ENCODE data around the gene GPC6. TPM values are rescaled to one million over a fixed set of nuclear protein-coding genes. Genes with fewer than 3 reads are reported as not detected.
A peak's percentile ranks its signal among the peaks of the same experiment; 100 is the strongest.

Gene GPC6
- total and polyA plus RNA-seq, 9 of the 15 experiments (the other 6 are each of a cell fraction or from before 2014, with no cell fraction given) = under 0.01 to 0.20 (median 0.01) TPM; not detected in 4

DNA sequence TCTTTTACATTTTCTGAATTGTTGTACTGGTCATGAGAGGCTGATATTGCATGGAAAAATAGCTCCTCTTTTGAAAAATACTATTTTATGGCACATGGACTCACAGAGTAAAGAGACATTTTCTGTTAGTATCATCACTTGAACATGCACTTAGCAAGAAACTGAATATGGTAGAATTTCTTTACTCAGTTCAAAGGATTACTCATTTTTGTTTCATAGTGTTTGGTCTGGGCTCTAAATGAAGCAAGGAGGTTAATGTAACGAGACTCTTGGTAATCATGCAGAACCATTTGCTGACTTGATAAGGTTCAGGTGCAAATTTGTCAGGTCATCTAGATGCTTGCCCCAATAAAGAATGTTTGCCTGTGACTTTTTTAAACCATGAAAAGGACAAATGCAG, 63.2 kb downstream of the GPC6 start:
- ChIA-PET CTCF (ENCODE audit: low intra/inter-chr PET ratio) (no interaction called here), POLR2A (no interaction called here)
- Histone ChIP-seq H3K4me1 (replicated peaks in 1 of 2; ENCODE audit: control insufficient read depth in 2 of 2, insufficient read depth in 2 of 2, low read length in 2 of 2) (peaks cover 0 to 9% of the 10 kb centered on the region in 2 experiments; a peak in 2 of 5 replicates), H4K20me1 (replicated peaks; ENCODE audit: control insufficient read depth, insufficient read depth, low read length) (no peaks in the 10 kb centered on the region), H2AFZ (ENCODE audit: low read depth, low read length) (no peak overlapping the region), H3K36me3 (ENCODE audit: control insufficient read depth, insufficient read depth, low read length) (no peaks in the 10 kb centered on the region), H3K27ac (ENCODE audit: extremely low read depth, low read depth, low read length) (no peak overlapping the region), H3K79me2 (ENCODE audit: control insufficient read depth, insufficient read depth, low read length) (no peaks in the 10 kb centered on the region), H3K4me2 (ENCODE audit: insufficient read depth, low read length) (no peak overlapping the region), H3K9me1 (ENCODE audit: control insufficient read depth, insufficient read depth, low read length) (no peaks in the 10 kb centered on the region), H3K9ac (ENCODE audit: insufficient read depth in 1 of 2, low read depth in 2 of 2, low read length in 2 of 2) (no peak overlapping the region), H3K4me3 (no peak overlapping the region), H3K27me3 (ENCODE audit: control insufficient read depth in 2 of 2, insufficient read depth in 2 of 2, low read length in 2 of 2) (peaks cover 0 to 2% of the 10 kb centered on the region in 2 experiments; a peak in 1 of 5 replicates), H3K9me3 (replicated peaks; ENCODE audit: control insufficient read depth, insufficient read depth, low read depth, low read length) (no peaks in the 10 kb centered on the region)
- BruUV-seq (replicated peaks) = no TSS peak
- ATAC-seq = no peak; the same call in 2 of the 3 replicates
- 2% methylated on average over 1 of the region's 1 CpG for WGBS (ENCODE audit: insufficient coverage, low coverage, missing lambda C conversion rate)
- intact Hi-C loops (cut with micrococcal nuclease) (no loop called here), in situ Hi-C loops (cut with MboI) (no loop called here)
- no peak for FAIRE-seq
- no peak for TF ChIP-seq NFATC3 (IDR thresholded peaks at IDR 0.05)
- 0 out of 2 replicates have a peak, but pooled peaks have one; percentile 16 for TF ChIP-seq ZFX (CRISPR knock-in tag; IDR thresholded peaks at IDR 0.05)
- no peak for DNase-seq (ENCODE audit: extremely low read depth in 1 of 4, low spot score in 3 of 4)

DNA sequence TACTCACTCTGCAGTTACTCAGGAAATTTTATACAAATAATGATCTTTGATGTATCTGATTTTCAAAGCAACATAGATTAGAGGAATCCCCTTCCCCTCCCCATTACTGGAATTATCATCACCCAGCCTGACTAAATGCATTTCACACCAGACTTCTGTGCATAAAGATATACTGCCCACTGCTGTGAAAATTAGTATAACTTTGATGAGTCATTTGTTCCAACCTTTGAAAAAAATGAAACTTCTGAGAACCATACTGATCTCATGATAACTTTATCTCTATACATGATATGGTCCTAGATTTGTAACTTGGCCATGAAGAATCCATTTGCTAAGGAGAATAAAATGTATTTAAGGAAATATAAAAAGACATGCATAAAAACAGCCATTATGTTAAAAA, 63.9 kb downstream of the GPC6 start:
- FAIRE-seq (no peak), DNase-seq (ENCODE audit: extremely low read depth in 1 of 4, low spot score in 3 of 4) (peak in 1 of 4 experiments; percentile 52), ATAC-seq (peak; percentile 40)
- peaks cover 0 to 2% of the 10 kb centered on the region in 2 experiments; a peak in 1 of 5 replicates for H3K27me3 ChIP-seq (ENCODE audit: control insufficient read depth in 2 of 2, insufficient read depth in 2 of 2, low read length in 2 of 2)
- no peak overlapping the region for H3K4me2 ChIP-seq (ENCODE audit: insufficient read depth, low read length)
- no peaks in the 10 kb centered on the region for H3K9me1 ChIP-seq (ENCODE audit: control insufficient read depth, insufficient read depth, low read length)
- no peaks in the 10 kb centered on the region for H3K9me3 ChIP-seq (replicated peaks; ENCODE audit: control insufficient read depth, insufficient read depth, low read depth, low read length)
- H3K4me1 ChIP-seq (replicated peaks in 1 of 2; ENCODE audit: control insufficient read depth in 2 of 2, insufficient read depth in 2 of 2, low read length in 2 of 2) = peaks cover 0 to 9% of the 10 kb centered on the region in 2 experiments; a peak in 2 of 5 replicates
- no peak overlapping the region for H3K9ac ChIP-seq (ENCODE audit: insufficient read depth in 1 of 2, low read depth in 2 of 2, low read length in 2 of 2)
- no peaks in the 10 kb centered on the region for H3K36me3 ChIP-seq (ENCODE audit: control insufficient read depth, insufficient read depth, low read length)
- CTCF ChIA-PET (ENCODE audit: low intra/inter-chr PET ratio) = no interaction called here
- POLR2A ChIA-PET = no interaction called here
- intact Hi-C loops (cut with micrococcal nuclease) = no loop called here
- no peak overlapping the region for H2AFZ ChIP-seq (ENCODE audit: low read depth, low read length)
- no peaks in the 10 kb centered on the region for H4K20me1 ChIP-seq (replicated peaks; ENCODE audit: control insufficient read depth, insufficient read depth, low read length)
- no peak overlapping the region for H3K4me3 ChIP-seq
- no peaks in the 10 kb centered on the region for H3K79me2 ChIP-seq (ENCODE audit: control insufficient read depth, insufficient read depth, low read length)
- in situ Hi-C loops (cut with MboI) = no loop called here
- no TSS peak for BruUV-seq (replicated peaks)
- no peak overlapping the region for H3K27ac ChIP-seq (ENCODE audit: extremely low read depth, low read depth, low read length)
- TF ChIP-seq, protein P1, sequence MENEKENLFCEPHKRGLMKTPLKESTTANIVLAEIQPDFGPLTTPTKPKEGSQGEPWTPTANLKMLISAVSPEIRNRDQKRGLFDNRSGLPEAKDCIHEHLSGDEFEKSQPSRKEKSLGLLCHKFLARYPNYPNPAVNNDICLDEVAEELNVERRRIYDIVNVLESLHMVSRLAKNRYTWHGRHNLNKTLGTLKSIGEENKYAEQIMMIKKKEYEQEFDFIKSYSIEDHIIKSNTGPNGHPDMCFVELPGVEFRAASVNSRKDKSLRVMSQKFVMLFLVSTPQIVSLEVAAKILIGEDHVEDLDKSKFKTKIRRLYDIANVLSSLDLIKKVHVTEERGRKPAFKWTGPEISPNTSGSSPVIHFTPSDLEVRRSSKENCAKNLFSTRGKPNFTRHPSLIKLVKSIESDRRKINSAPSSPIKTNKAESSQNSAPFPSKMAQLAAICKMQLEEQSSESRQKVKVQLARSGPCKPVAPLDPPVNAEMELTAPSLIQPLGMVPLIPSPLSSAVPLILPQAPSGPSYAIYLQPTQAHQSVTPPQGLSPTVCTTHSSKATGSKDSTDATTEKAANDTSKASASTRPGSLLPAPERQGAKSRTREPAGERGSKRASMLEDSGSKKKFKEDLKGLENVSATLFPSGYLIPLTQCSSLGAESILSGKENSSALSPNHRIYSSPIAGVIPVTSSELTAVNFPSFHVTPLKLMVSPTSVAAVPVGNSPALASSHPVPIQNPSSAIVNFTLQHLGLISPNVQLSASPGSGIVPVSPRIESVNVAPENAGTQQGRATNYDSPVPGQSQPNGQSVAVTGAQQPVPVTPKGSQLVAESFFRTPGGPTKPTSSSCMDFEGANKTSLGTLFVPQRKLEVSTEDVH (IDR thresholded peaks at IDR 0.05; ENCODE audit: low read depth, partially characterized antibody) = no peak
- TF ChIP-seq, protein P2, sequence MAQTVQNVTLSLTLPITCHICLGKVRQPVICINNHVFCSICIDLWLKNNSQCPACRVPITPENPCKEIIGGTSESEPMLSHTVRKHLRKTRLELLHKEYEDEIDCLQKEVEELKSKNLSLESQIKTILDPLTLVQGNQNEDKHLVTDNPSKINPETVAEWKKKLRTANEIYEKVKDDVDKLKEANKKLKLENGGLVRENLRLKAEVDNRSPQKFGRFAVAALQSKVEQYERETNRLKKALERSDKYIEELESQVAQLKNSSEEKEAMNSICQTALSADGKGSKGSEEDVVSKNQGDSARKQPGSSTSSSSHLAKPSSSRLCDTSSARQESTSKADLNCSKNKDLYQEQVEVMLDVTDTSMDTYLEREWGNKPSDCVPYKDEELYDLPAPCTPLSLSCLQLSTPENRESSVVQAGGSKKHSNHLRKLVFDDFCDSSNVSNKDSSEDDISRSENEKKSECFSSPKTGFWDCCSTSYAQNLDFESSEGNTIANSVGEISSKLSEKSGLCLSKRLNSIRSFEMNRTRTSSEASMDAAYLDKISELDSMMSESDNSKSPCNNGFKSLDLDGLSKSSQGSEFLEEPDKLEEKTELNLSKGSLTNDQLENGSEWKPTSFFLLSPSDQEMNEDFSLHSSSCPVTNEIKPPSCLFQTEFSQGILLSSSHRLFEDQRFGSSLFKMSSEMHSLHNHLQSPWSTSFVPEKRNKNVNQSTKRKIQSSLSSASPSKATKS (CRISPR knock-in tag; IDR thresholded peaks at IDR 0.05) = no peak
- TF ChIP-seq STAT5A (IDR thresholded peaks at IDR 0.05; ENCODE audit: borderline replicate concordance, low read length) (peak; percentile 88), CREB1 (IDR thresholded peaks at IDR 0.05) (peak; percentile 21; the same call in 1 of the 2 replicates), CREB1 (CRISPR knock-in tag; IDR thresholded peaks at IDR 0.05) (no peak), RBM15 (IDR thresholded peaks at IDR 0.05; ENCODE audit: insufficient read depth, low read length) (no peak), CTBP1 (IDR thresholded peaks at IDR 0.05; ENCODE audit: borderline replicate concordance) (no peak), NBN (IDR thresholded peaks at IDR 0.05; ENCODE audit: low read depth) (no peak), MAFK (IDR thresholded peaks at IDR 0.05; ENCODE audit: low read length) (peak; percentile 64; the same call in 1 of the 2 replicates), STAG1 (CRISPR knock-in tag; IDR thresholded peaks at IDR 0.05; ENCODE audit: borderline replicate concordance) (no peak)
